Lower lobe of right lung (tissue), 2 donors: ENCODE results near the gene APOOL. TPM values are rescaled to one million over a fixed set of nuclear protein-coding genes. Genes with fewer than 3 reads are reported as not detected.
A peak's percentile ranks its signal among the peaks of the same experiment; 100 is the strongest.
"Not testable (repeated sequence)": the region's sequence is repeated elsewhere in the genome, so short reads cannot be mapped to it uniquely, and the experiment has no call there.

Experiments used
- ATAC-seq, 2 donors: fragments of 200-7000 bp; cut with Tn5 transposase; one replicate each; pipeline ENCODE4 v1.9.1; 2020 to 2022; ENCODE audit warnings: mild to moderate bottlenecking in 2 of 2, moderate library complexity in 2 of 2
- DNase-seq: peaks from one replicate; pipeline ENCODE4 v3.0.0-alpha.2; 2020
- H3K27ac ChIP-seq: fragments of 200-600 bp; one replicate; pipeline ENCODE4 v1.8.0; 2022
- H3K27me3 ChIP-seq: fragments of 200-600 bp; one replicate; pipeline ENCODE4 v1.8.0; 2022; ENCODE audit warnings: low read depth
- H3K36me3 ChIP-seq: fragments of 200-600 bp; one replicate; pipeline ENCODE4 v1.8.0; 2022; ENCODE audit warnings: mild to moderate bottlenecking
- H3K4me1 ChIP-seq: fragments of 200-600 bp; one replicate; pipeline ENCODE4 v1.8.0; 2022
- H3K4me3 ChIP-seq: fragments of 200-600 bp; one replicate; pipeline ENCODE4 v1.8.0; 2022; ENCODE audit warnings: mild to moderate bottlenecking
- H3K9me3 ChIP-seq: fragments of 200-600 bp; one replicate; pipeline ENCODE4 v1.8.0; 2022
- intact Hi-C: fragments of 100-400 bp; cut with DNase I; formaldehyde crosslinking; loops from one replicate; pipeline ENCODE4 v1.11.0; 2022
- total RNA-seq: library from RNA; stranded (reverse); fragmentation: NEBNext Ultra II Directional; extraction: Animal tissue kit (Norgen Biotek cat#: 25700); gene quantifications from one replicate; pipeline ENCODE4 v1.2.1, GENCODE V29; 2021
- TF ChIP-seq, protein P1 (sequence below): fragments of 200-600 bp; IDR thresholded peaks from one replicate; pipeline ENCODE4 v1.8.0; 2022; ENCODE audit warnings: antibody characterized with exemption, mild to moderate bottlenecking
- donor health status: DM: no; HTN: yes; CAD: no; lungs with severe emphysema.

The APOOL gene
- total RNA-seq, 1 donor from 2014 or later: 19.8 TPM

DNA sequence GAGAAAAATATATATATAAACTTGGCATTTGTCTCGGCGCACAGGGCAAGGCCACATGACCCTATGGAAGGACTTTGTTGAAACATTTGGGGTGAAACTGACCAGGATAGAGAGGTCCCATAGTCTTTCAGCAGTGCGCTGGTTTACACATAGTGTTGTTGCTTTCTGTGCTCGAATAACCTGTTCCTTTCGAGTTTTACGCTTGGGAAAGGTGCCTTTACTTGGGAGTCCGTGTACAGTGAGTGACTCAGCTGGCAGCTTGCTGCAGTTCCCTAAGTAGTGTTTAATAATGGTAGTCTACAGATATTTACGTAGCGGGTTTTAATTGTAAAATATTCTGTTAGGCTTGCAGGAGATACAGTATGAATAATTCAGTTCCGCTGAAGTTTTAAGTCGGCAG lies 578 bp downstream of the APOOL start:
- TF ChIP-seq, protein P1, sequence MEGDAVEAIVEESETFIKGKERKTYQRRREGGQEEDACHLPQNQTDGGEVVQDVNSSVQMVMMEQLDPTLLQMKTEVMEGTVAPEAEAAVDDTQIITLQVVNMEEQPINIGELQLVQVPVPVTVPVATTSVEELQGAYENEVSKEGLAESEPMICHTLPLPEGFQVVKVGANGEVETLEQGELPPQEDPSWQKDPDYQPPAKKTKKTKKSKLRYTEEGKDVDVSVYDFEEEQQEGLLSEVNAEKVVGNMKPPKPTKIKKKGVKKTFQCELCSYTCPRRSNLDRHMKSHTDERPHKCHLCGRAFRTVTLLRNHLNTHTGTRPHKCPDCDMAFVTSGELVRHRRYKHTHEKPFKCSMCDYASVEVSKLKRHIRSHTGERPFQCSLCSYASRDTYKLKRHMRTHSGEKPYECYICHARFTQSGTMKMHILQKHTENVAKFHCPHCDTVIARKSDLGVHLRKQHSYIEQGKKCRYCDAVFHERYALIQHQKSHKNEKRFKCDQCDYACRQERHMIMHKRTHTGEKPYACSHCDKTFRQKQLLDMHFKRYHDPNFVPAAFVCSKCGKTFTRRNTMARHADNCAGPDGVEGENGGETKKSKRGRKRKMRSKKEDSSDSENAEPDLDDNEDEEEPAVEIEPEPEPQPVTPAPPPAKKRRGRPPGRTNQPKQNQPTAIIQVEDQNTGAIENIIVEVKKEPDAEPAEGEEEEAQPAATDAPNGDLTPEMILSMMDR: no peak
- no peaks in the 10 kb centered on the region for H3K27me3 ChIP-seq
- DNase-seq (no peak), ATAC-seq (peak; percentile 19 to 48)
- H3K27ac ChIP-seq: peak overlapping the region; percentile 73
- peaks cover 5% of the 10 kb centered on the region for H3K4me1 ChIP-seq
- no peaks in the 10 kb centered on the region for H3K36me3 ChIP-seq
- H3K9me3 ChIP-seq: no peaks in the 10 kb centered on the region
- intact Hi-C loops: no loop called here
- peak overlapping the region; percentile 66 for H3K4me3 ChIP-seq

DNA sequence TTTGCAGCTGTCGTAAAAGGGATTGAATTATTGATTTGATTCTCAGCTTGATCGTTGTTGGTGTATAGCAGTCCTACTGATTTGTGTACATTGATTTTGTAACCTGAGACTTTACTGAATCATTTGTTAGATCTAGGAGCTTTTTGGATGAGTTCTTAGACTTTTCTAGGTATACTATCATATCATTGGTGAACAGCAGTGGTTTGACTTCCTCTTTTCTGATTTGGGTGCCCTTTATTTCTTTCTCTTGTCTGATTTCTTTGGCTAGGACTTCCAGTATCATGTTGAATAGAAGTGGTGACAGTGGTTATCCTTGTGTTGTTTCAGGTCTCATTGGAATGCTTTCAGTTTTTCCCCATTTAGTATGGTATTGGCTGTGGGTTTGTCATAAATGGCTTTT lies 8.4 kb downstream of the APOOL start:
- intact Hi-C loops: no loop called here
- ATAC-seq: no peak

DNA sequence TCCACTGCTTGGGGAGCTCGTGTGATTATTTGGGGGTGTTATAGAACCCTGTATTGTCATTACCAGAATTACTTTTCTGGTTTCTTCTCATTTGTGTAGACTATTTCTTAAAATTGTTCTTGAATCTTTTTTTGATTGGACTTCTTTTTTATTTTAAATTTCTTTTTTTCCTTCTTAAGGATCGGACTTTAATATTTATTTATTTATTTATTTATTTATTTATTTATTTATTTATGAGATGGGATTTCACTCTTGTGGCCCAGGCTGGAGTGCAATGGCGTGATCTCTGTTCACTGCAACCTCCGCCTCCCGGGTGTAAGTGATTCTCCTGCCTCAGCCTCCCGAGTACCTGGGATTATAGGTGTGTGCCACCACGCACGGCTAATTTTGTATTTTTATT lies 11.7 kb downstream of the APOOL start:
- H3K27me3 ChIP-seq, H3K27ac ChIP-seq, H3K9me3 ChIP-seq, ATAC-seq, H3K4me3 ChIP-seq, H3K36me3 ChIP-seq, H3K4me1 ChIP-seq, DNase-seq, intact Hi-C loops: not testable (repeated sequence)

More for the DNA sequence above, 8.4 kb downstream of the APOOL start:
- no peaks in the 10 kb centered on the region for H3K9me3 ChIP-seq
- no peaks in the 10 kb centered on the region for H3K4me1 ChIP-seq
- no peak overlapping the region for H3K27ac ChIP-seq
- DNase-seq: no peak
- H3K4me3 ChIP-seq: no peak overlapping the region
- TF ChIP-seq, protein P1: no peak
- H3K36me3 ChIP-seq: no peaks in the 10 kb centered on the region
- no peaks in the 10 kb centered on the region for H3K27me3 ChIP-seq

DNA sequence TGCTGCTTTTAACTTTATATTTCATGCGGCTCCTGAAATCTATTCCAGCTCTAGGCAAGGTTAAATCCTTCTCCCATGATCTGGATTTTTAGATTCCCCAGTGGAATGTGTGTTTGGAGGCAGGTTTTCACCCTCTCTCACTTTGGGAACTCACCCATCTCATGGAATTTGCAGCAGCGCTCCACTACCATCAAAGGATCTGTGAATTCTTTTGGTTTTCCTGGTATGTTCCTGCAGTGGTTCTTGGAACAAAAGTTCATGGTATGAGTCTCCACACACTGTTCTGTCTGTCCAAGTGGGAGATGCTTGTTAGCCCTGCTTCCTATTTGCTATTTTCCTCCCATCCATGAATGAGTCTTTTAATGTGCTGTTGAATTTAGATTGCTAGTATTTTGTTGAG lies 14.0 kb downstream of the APOOL start:
- H3K4me1 ChIP-seq: no peaks in the 10 kb centered on the region
- TF ChIP-seq, protein P1: no peak
- ATAC-seq: no peak
- H3K4me3 ChIP-seq: no peak overlapping the region
- H3K36me3 ChIP-seq: no peaks in the 10 kb centered on the region
- no peaks in the 10 kb centered on the region for H3K9me3 ChIP-seq
- no peaks in the 10 kb centered on the region for H3K27me3 ChIP-seq
- intact Hi-C loops: no loop called here
- H3K27ac ChIP-seq: no peak overlapping the region
- DNase-seq: no peak

DNA sequence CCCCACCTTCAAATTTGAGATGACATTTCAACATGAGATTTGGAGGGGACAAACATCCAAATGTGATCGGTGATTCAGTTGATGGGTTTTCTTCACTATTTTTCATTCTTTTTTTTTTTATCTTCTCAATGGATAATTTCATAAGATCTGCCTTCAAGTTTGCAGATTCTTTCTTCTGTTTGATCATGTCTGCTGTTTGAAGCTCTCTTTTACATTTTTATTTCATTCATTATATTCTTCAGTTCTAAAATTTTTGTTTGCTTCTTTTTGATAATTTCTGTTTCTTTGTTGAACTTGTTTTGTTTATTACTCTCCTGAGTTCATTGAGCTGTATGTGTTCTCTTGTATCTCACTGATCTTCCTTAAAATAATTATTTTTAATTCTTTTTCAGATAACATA lies 14.8 kb downstream of the APOOL start:
- DNase-seq: no peak
- no peaks in the 10 kb centered on the region for H3K36me3 ChIP-seq
- H3K27ac ChIP-seq: no peak overlapping the region
- TF ChIP-seq, protein P1: no peak
- ATAC-seq: no peak
- H3K9me3 ChIP-seq: no peaks in the 10 kb centered on the region
- no peak overlapping the region for H3K4me3 ChIP-seq
- H3K27me3 ChIP-seq: no peaks in the 10 kb centered on the region
- intact Hi-C loops: no loop called here
- H3K4me1 ChIP-seq: no peaks in the 10 kb centered on the region

DNA sequence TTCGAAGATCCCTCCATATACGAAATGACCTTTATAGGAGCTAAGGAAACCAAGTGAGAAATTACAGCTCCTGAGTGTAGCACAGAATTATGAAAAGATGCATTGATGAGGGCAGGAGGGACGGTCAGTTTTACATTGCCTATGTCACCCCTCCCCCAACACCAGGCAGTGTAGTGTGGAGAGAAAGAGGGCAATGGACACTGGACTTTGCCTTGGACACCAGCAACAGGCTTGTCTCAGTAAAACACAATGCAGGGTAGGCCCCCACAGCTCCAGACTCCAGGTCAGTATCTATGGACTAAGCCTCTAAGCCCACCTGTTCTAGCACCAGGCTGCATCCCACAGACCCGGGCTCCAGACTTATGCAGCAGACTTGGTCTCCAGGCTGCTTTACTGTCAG lies 16.5 kb downstream of the APOOL start:
- intact Hi-C loops: no loop called here
- DNase-seq: no peak

More for the DNA sequence above, 16.5 kb downstream of the APOOL start:
- no peak for ATAC-seq
- Histone ChIP-seq H3K36me3 (no peaks in the 10 kb centered on the region), H3K4me3 (no peak overlapping the region), H3K27me3 (no peaks in the 10 kb centered on the region), H3K27ac (no peak overlapping the region), H3K9me3 (no peaks in the 10 kb centered on the region), H3K4me1 (no peaks in the 10 kb centered on the region)
- TF ChIP-seq, protein P1: no peak
